ENCODE results near the gene UPP2. TPM values are rescaled to one million over a fixed set of nuclear protein-coding genes. Genes with fewer than 3 reads are reported as not detected.

The UPP2 gene
- total and polyA plus RNA-seq, 2 of the 13 experiments (the other 11 are each of a cell fraction or from before 2014, with no cell fraction given) = 0.07 to 0.28 TPM

- TF ChIP-seq FOXA3 (CRISPR knock-in tag; IDR thresholded peaks at IDR 0.05) (peak; percentile 98), FOXO4 (CRISPR knock-in tag; conservative IDR thresholded peaks at IDR 0.05) (no peak), MTF2 (CRISPR knock-in tag; IDR thresholded peaks at IDR 0.05; ENCODE audit: borderline replicate concordance) (no peak), ZSCAN30 (CRISPR knock-in tag; IDR thresholded peaks at IDR 0.05) (peak; percentile 50; the same call in 1 of the 2 replicates), ZNF883 (CRISPR knock-in tag; IDR thresholded peaks at IDR 0.05; ENCODE audit: not compliant biosample characterization) (no peak), CSRNP2 (CRISPR knock-in tag; conservative IDR thresholded peaks at IDR 0.05; ENCODE audit: low read depth) (no peak), ATF6 (CRISPR knock-in tag; conservative IDR thresholded peaks at IDR 0.05) (no peak), ZNF816 (CRISPR knock-in tag; IDR thresholded peaks at IDR 0.05; ENCODE audit: borderline replicate concordance) (no peak), ZNF407 (CRISPR knock-in tag; IDR thresholded peaks at IDR 0.05; ENCODE audit: not compliant biosample characterization) (no peak), TRIM24 (CRISPR knock-in tag; IDR thresholded peaks at IDR 0.05) (0 out of 2 replicates have a peak, but pooled peaks have one; percentile 17), ZNF558 (CRISPR knock-in tag; IDR thresholded peaks at IDR 0.05; ENCODE audit: borderline replicate concordance) (no peak; the same call in 1 of the 2 replicates), YEATS4 (CRISPR knock-in tag; IDR thresholded peaks at IDR 0.05; ENCODE audit: borderline replicate concordance) (no peak), ZNF781 (CRISPR knock-in tag; IDR thresholded peaks at IDR 0.05; ENCODE audit: borderline replicate concordance, not compliant biosample characterization) (no peak)
These were observed 29.3 kb downstream of the UPP2 start (continued) for GRCh38 chr2:158130832-158131473.
